ENCODE results near the gene PDZD4.

PDZD4 gene

DNA sequence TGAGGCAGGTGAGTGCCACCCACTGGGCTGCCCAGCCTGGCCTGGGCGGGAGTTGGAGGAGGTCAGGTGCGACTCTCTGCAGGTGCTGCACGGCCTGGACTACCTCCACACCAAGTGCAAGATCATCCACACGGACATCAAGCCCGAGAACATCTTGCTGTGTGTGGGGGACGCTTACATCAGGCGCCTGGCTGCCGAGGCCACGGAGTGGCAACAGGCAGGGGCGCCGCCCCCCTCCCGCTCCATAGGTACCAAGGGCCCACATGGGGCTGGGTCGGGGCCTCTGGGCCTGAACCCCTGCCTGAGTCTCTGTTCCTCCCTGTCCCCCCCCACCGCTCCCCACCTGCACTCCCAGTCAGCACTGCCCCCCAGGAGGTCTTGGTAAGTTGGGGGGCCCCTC lies 47.5 kb downstream of the PDZD4 start:
- H3K36me3 ChIP-seq (ENCODE audit: insufficient read depth, low read length), result no peaks in the 10 kb centered on the region

DNA sequence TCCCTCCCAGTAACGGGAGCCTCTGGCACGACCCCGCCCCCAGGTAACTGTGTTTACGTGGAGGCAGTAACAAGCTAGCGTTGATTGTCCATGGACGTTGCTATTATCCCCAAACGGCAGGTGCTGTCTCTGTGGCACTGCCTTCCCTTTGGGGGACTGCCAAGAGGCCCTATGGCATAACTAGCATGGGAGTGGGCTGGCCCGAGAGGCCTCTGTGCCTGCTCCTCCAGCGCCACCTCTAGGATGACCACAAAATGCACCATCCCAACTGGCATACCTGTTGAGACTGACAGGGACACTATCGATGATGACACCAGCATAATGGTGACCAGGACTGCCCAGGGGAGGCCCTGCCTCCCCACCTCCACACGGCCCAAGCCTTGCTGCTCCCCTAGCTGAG lies 48.0 kb downstream of the PDZD4 start:
- Histone ChIP-seq H3K79me2 (ENCODE audit: control insufficient read depth, insufficient read depth, low read length, unreplicated experiment) (no peaks in the 10 kb centered on the region), H3K4me1 (ENCODE audit: control insufficient read depth, insufficient read depth, low read length, unreplicated experiment) (no peaks in the 10 kb centered on the region)

More for the DNA sequence above, 47.5 kb downstream of the PDZD4 start:
- Histone ChIP-seq H3K4me3 (ENCODE audit: low read depth, low read length) (no peak overlapping the region), H2AFZ (ENCODE audit: low read length, unreplicated experiment) (no peak overlapping the region), H3K27ac (ENCODE audit: low read depth, low read length) (no peak overlapping the region), H3K79me2 (ENCODE audit: control insufficient read depth, insufficient read depth, low read length, unreplicated experiment) (no peaks in the 10 kb centered on the region), H3K4me1 (ENCODE audit: control insufficient read depth, insufficient read depth, low read length, unreplicated experiment) (no peaks in the 10 kb centered on the region), H3K27me3 (ENCODE audit: insufficient read depth, low read length) (no peaks in the 10 kb centered on the region)

DNA sequence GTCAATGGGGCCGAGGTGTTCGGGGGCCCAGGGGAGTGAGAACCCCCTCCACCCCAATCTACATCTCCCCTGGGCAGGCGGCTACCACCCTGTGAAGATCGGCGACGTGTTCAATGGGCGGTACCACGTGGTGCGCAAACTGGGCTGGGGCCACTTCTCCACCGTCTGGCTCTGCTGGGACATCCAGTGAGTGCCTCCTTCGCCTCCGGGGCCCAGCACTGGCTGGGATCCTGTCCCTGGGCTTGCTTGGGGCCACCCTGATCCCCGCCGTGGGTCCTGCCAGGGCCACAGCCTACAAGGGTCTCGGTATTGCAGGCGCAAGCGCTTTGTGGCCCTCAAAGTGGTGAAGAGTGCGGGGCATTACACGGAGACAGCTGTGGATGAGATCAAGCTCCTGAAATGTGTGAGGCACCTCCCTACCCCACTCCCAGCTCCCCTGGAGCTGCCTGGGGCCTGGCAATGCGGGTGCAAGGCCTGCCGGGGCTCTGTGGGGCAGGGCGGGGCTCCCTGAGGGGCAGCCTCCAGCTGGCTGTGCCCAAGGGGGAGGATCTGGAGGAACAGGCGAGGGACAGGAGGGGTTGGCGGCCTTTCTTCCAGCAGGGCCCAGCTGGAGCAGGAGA lies 48.8 kb downstream of the PDZD4 start:
- Histone ChIP-seq H3K4me1 (ENCODE audit: control insufficient read depth, insufficient read depth, low read length, unreplicated experiment) (no peaks in the 10 kb centered on the region), H3K27me3 (ENCODE audit: insufficient read depth, low read length) (no peaks in the 10 kb centered on the region), H3K4me3 (ENCODE audit: low read depth, low read length) (no peak overlapping the region), H3K79me2 (ENCODE audit: control insufficient read depth, insufficient read depth, low read length, unreplicated experiment) (no peaks in the 10 kb centered on the region), H2AFZ (ENCODE audit: low read length, unreplicated experiment) (no peak overlapping the region), H3K36me3 (ENCODE audit: insufficient read depth, low read length) (no peaks in the 10 kb centered on the region), H3K27ac (ENCODE audit: low read depth, low read length) (no peak overlapping the region)

More for the DNA sequence above, 48.0 kb downstream of the PDZD4 start:
- no peaks in the 10 kb centered on the region for H3K36me3 ChIP-seq (ENCODE audit: insufficient read depth, low read length)
- no peak overlapping the region for H3K4me3 ChIP-seq (ENCODE audit: low read depth, low read length)
- no peaks in the 10 kb centered on the region for H3K27me3 ChIP-seq (ENCODE audit: insufficient read depth, low read length)
- H2AFZ ChIP-seq (ENCODE audit: low read length, unreplicated experiment), result no peak overlapping the region
- no peak overlapping the region for H3K27ac ChIP-seq (ENCODE audit: low read depth, low read length)

DNA sequence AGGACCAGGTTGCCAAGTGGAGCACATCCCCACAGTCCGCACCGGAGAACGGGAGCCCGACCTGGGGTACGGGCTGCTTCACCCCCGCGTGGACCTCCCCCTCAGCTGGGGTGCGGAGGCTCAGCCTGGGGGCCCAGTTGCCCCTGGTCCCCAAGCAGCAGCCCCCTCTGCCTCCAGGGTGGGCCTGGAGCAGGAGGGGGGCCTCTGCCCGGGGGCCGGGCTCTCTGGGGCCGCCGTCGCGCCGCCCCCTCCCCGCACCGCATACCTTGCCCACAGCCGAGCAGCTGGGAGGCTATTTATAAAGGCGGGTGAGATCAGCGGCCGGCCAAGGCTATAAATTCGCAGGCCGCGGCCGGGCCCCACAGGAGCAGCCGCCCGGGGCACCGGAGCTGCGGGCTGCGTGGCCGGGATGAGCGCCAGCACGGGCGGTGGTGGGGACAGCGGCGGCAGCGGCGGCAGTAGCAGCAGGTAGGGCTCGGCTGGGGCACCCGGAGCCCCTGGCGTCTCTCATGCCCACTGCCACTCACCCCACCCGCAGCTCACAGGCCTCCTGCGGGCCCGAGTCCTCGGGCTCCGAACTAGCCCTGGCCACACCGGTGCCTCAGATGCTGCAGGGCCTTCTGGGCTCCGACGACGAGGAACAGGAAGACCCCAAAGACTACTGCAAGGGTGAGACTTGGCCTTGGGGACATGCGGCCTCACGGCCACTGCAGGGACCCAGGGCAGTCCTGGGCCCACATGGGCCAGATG lies 49.5 kb downstream of the PDZD4 start, which contains the start of gene SRPK3:
Gene SRPK3 (plus strand): TSS at position 364 of the 750 bp plus-strand sequence. CDS start 46 bp downstream, at position 410.
- Histone ChIP-seq H3K4me3 (ENCODE audit: low read depth, low read length) (no peak within 1 kb of the TSS), H3K27me3 (ENCODE audit: insufficient read depth, low read length) (no peaks in the 10 kb centered on the region), H3K79me2 (ENCODE audit: control insufficient read depth, insufficient read depth, low read length, unreplicated experiment) (no peaks in the 10 kb centered on the region), H3K36me3 (ENCODE audit: insufficient read depth, low read length) (no peaks in the 10 kb centered on the region), H3K27ac (ENCODE audit: low read depth, low read length) (no peak within 1 kb of the TSS), H3K4me1 (ENCODE audit: control insufficient read depth, insufficient read depth, low read length, unreplicated experiment) (no peaks in the 10 kb centered on the region), H2AFZ (ENCODE audit: low read length, unreplicated experiment) (no peak within 1 kb of the TSS)

DNA sequence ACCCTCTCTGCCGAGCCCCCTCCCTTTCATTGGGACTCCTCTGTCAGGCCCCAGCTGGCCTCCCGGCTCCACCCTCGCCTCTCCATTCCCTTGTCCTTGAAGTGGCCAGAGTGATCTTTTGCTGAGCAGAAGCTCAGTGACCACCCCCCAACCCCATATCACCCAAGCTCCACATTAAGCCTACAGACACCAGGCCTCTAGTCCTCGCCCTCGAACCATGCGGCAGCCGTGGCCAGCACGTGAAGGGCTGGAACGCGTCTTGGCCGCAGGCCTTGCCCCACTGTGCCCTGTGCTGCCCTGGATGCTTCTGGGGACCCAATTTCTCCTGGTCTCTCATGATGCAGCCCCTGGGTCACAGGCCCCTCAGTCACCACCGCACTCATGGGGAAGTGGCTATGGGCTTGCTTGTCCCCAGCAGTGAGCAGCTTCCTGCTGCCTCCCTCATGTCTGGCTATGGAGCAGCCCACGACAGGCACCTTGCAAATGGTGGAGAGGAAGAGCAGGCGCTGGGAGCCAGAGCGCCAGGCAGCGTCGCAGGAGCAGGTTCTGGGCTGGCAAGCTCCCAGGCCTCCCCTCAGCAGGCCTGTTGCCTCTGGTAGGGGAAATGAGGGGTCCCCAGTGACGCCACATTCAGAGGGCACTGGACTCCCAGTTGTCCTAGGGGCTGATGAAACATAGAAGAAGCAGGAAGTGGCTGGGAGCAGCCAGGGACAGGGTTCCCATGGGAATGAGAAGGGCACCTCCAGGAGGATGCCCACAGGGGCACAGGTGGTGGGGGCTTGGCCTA lies 50.3 kb downstream of the PDZD4 start:
- no peaks in the 10 kb centered on the region for H3K36me3 ChIP-seq (ENCODE audit: insufficient read depth, low read length)
- H3K27ac ChIP-seq (ENCODE audit: low read depth, low read length), result no peak overlapping the region
- no peaks in the 10 kb centered on the region for H3K27me3 ChIP-seq (ENCODE audit: insufficient read depth, low read length)
- no peaks in the 10 kb centered on the region for H3K79me2 ChIP-seq (ENCODE audit: control insufficient read depth, insufficient read depth, low read length, unreplicated experiment)
- H3K4me3 ChIP-seq (ENCODE audit: low read depth, low read length), result no peak overlapping the region
- no peak overlapping the region for H2AFZ ChIP-seq (ENCODE audit: low read length, unreplicated experiment)
- H3K4me1 ChIP-seq (ENCODE audit: control insufficient read depth, insufficient read depth, low read length, unreplicated experiment), result no peaks in the 10 kb centered on the region

DNA sequence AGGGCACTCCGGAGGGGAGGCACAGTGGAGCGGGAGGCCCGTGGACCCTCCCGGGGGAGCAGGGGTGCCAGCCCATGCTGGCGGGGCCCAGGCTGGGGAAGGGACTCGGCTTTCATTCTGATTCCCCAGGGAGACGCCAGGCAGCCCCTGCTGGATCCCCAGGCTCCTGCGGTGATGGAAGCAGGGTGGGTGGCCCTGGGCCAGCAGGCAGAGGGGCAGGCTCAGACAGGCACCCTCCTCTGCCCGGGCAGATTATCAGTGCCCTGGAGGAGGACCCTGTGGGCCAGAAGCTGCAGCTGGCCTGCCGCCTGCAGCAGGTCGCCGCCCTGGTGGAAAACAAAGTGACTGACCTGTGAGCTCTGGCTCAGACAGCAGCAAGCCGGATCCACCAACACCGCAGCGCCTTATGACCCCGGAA lies 51.7 kb downstream of the PDZD4 start:
- Histone ChIP-seq H3K4me3 (ENCODE audit: low read depth, low read length) (no peak overlapping the region), H3K27ac (ENCODE audit: low read depth, low read length) (no peak overlapping the region), H3K4me1 (ENCODE audit: control insufficient read depth, insufficient read depth, low read length, unreplicated experiment) (no peaks in the 10 kb centered on the region), H2AFZ (ENCODE audit: low read length, unreplicated experiment) (no peak overlapping the region), H3K36me3 (ENCODE audit: insufficient read depth, low read length) (no peaks in the 10 kb centered on the region), H3K27me3 (ENCODE audit: insufficient read depth, low read length) (no peaks in the 10 kb centered on the region), H3K79me2 (ENCODE audit: control insufficient read depth, insufficient read depth, low read length, unreplicated experiment) (no peaks in the 10 kb centered on the region)

DNA sequence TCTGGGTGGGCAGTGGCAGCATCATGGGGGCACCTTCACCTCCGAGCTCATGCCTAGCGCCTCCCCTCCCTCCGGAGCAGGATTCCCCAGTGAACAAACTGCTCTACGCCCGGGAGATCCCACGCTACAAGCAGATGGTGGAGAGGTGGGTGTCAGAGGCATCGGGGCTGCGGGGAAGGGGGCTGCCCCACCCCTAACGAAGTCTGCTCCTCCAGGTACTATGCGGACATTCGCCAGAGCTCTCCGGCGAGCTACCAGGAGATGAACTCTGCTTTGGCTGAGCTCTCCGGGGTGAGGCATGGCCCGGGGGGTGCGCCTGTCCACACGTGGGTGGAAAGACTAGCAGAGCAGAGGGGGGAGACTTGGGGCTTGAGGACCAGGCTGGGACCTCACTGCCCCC lies 52.2 kb downstream of the PDZD4 start:
- Histone ChIP-seq H3K4me3 (ENCODE audit: low read depth, low read length) (no peak overlapping the region), H3K27ac (ENCODE audit: low read depth, low read length) (no peak overlapping the region), H3K79me2 (ENCODE audit: control insufficient read depth, insufficient read depth, low read length, unreplicated experiment) (no peaks in the 10 kb centered on the region), H3K4me1 (ENCODE audit: control insufficient read depth, insufficient read depth, low read length, unreplicated experiment) (no peaks in the 10 kb centered on the region), H3K27me3 (ENCODE audit: insufficient read depth, low read length) (no peaks in the 10 kb centered on the region), H2AFZ (ENCODE audit: low read length, unreplicated experiment) (no peak overlapping the region), H3K36me3 (ENCODE audit: insufficient read depth, low read length) (no peaks in the 10 kb centered on the region)

DNA sequence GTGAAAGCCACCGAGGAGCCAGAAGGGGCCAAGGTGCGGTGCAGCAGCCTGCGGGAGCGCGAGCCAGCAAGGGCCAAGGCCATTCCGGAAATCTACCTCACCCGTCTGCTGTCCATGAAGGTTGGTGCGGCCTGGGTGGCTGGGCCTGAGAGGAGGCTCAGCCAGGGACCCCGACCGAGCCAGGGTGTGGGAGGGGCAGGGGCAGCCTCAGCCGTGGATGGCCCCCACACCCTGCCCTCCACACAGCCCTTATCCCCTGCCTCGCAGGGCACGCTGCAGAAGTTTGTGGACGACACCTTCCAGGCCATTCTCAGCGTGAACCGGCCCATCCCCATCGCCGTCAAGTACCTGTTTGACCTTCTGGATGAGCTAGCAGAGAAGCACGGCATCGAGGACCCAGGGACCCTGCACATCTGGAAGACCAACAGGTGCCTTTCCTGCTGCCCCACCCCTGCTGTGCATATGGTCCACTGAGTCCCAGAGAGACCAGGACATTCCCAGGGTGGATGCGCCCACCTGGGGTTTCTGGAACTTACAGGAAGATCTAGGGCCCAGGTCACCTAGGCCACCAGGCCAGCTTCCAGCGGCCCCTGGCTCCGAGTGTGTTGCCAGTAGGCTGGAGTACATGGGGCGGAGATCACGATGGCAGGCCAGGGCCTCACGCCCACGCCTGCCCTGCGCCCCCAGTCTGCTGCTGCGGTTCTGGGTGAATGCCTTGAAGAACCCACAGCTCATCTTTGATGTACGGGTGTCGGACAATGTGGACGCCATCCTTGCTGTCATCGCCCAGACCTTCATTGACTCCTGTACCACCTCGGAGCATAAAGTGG lies 52.9 kb downstream of the PDZD4 start:
- no peak overlapping the region for H3K4me3 ChIP-seq (ENCODE audit: low read depth, low read length)
- no peaks in the 10 kb centered on the region for H3K79me2 ChIP-seq (ENCODE audit: control insufficient read depth, insufficient read depth, low read length, unreplicated experiment)
- no peak overlapping the region for H3K27ac ChIP-seq (ENCODE audit: low read depth, low read length)
- H3K36me3 ChIP-seq (ENCODE audit: insufficient read depth, low read length), result no peaks in the 10 kb centered on the region
- no peaks in the 10 kb centered on the region for H3K27me3 ChIP-seq (ENCODE audit: insufficient read depth, low read length)
- H3K4me1 ChIP-seq (ENCODE audit: control insufficient read depth, insufficient read depth, low read length, unreplicated experiment), result no peaks in the 10 kb centered on the region
- H2AFZ ChIP-seq (ENCODE audit: low read length, unreplicated experiment), result no peak overlapping the region

DNA sequence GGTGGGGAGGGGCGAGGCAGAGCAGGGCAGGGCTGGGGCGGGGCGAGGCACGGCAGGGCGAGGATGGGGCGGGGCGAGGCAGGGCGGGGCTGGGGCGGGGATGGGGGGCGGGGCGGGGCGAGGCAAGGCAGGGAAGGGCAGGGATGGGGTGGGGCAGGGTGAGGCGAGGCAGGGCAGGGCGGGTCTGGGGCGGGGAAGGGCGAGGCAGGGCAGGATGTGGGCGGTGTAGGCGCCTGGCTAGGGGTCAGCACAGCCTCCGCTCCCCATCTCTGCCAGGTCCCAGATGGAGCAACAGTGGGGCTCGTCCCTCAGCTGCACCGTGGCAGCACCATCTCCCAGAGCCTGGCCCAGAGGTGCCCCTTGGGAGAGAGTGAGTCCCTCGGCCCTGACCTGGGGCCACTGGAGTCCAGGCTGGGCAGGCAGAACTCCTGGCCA lies 53.7 kb downstream of the PDZD4 start:
- H3K27ac ChIP-seq (ENCODE audit: low read depth, low read length), result no peak overlapping the region
- no peaks in the 10 kb centered on the region for H3K79me2 ChIP-seq (ENCODE audit: control insufficient read depth, insufficient read depth, low read length, unreplicated experiment)

DNA sequence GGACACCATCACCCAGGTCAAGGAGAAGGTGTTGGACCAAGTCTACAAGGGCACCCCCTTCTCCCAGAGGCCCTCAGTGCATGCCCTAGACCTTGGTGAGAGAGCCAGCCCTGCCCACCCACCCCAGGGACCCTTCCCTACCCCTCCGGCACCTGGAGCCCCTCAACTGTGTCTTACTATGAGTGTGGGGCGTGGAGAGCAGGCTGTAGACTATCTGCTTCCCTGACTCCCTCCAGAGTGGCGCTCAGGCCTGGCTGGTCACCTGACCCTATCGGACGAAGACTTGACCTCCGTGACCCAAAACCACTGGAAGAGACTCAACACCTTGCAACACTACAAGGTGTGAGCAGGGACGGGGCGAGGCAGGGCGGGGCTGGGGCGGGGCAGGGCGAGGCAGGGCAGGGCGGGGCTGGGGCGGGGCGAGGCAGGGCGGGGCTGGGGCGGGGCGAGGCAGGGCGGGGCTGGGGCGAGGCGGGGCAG lies 54.2 kb downstream of the PDZD4 start:
- Histone ChIP-seq H3K27me3 (ENCODE audit: insufficient read depth, low read length) (no peaks in the 10 kb centered on the region), H3K4me3 (ENCODE audit: low read depth, low read length) (no peak overlapping the region), H3K36me3 (ENCODE audit: insufficient read depth, low read length) (no peaks in the 10 kb centered on the region), H3K79me2 (ENCODE audit: control insufficient read depth, insufficient read depth, low read length, unreplicated experiment) (no peaks in the 10 kb centered on the region), H2AFZ (ENCODE audit: low read length, unreplicated experiment) (no peak overlapping the region), H3K4me1 (ENCODE audit: control insufficient read depth, insufficient read depth, low read length, unreplicated experiment) (no peaks in the 10 kb centered on the region), H3K27ac (ENCODE audit: low read depth, low read length) (no peak overlapping the region)

More for the DNA sequence above, 53.7 kb downstream of the PDZD4 start:
- no peak overlapping the region for H2AFZ ChIP-seq (ENCODE audit: low read length, unreplicated experiment)
- no peaks in the 10 kb centered on the region for H3K27me3 ChIP-seq (ENCODE audit: insufficient read depth, low read length)
- no peaks in the 10 kb centered on the region for H3K36me3 ChIP-seq (ENCODE audit: insufficient read depth, low read length)
- no peak overlapping the region for H3K4me3 ChIP-seq (ENCODE audit: low read depth, low read length)
- H3K4me1 ChIP-seq (ENCODE audit: control insufficient read depth, insufficient read depth, low read length, unreplicated experiment), result no peaks in the 10 kb centered on the region

All from ACC112 (cell line).